DMS114 treated with DMSO at 0.1 percent for 48 hours (cell line): ENCODE data around the gene NEIL1.
"Not testable (repeated sequence)": the region's sequence is repeated elsewhere in the genome, so short reads cannot be mapped to it uniquely, and the experiment has no call there.

Experiments
- DNase-seq: peaks from one replicate; lab custom pipeline; 2025; ENCODE audit not compliant: unreplicated experiment; lab: John Stamatoyannopoulos, UW

Gene NEIL1

GRCh38 chr15:75333654-75334419, 13.0 kb upstream of the NEIL1 start:
- DNase-seq: not testable (repeated sequence)

- DNase-seq: no peak
These were observed 11.5 kb upstream of the NEIL1 start for GRCh38 chr15:75335313-75335704.

GRCh38 chr15:75335705-75336355, 11.0 kb upstream of the NEIL1 start, which contains the start of gene COMMD4:
TSS of gene COMMD4 (plus strand) at chr15:75336063. CDS start at chr15:75336090, 27 bp downstream.
- peak; percentile 90 for DNase-seq

- DNase-seq: no peak
These were observed 8.1 kb upstream of the NEIL1 start for GRCh38 chr15:75338661-75339240.

GRCh38 chr15:75339531-75340240, 7.2 kb upstream of the NEIL1 start:
- no peak for DNase-seq

- DNase-seq: no peak
These were observed 4.6 kb upstream of the NEIL1 start for GRCh38 chr15:75342221-75342620.

GRCh38 chr15:75343953-75344352, 2.9 kb upstream of the NEIL1 start:
- DNase-seq: not testable (repeated sequence)

GRCh38 chr15:75347222-75348033, 589 bp downstream of the NEIL1 start:
- DNase-seq: peak; percentile 28

GRCh38 chr15:75348034-75348561, 1.3 kb downstream of the NEIL1 start:
- DNase-seq: no peak

GRCh38 chr15:75348562-75349350, 1.9 kb downstream of the NEIL1 start:
- no peak for DNase-seq

GRCh38 chr15:75349351-75349669, 2.5 kb downstream of the NEIL1 start:
- not testable (repeated sequence) for DNase-seq

GRCh38 chr15:75349851-75350588, 3.2 kb downstream of the NEIL1 start:
- no peak for DNase-seq

- no peak for DNase-seq
These were observed 3.9 kb downstream of the NEIL1 start for GRCh38 chr15:75350601-75351361.

- no peak for DNase-seq
These were observed 5.6 kb downstream of the NEIL1 start for GRCh38 chr15:75352186-75353080.

- DNase-seq: no peak
These were observed 6.8 kb downstream of the NEIL1 start for GRCh38 chr15:75353604-75354003.

- no peak for DNase-seq
These were observed 7.6 kb downstream of the NEIL1 start for GRCh38 chr15:75354454-75354853.

- no peak for DNase-seq
These were observed 8.5 kb downstream of the NEIL1 start for GRCh38 chr15:75355369-75355768.
